Stimulated activated CD4-positive, alpha-beta T cell treated with anti-CD3 and anti-CD28 coated beads, Interleukin-1b, Interleukin-23, amount 100 ng/mL, for 24 hours (primary cell): ENCODE data around the gene ZBTB46.
"Not testable (repeated sequence)": the region's sequence is repeated elsewhere in the genome, so short reads cannot be mapped to it uniquely, and the experiment has no call there.

Experiments
- DNase-seq, 4 experiments: peaks; one replicate each; pipeline ENCODE4 v3.0.0-alpha.2; 2020; ENCODE audit warnings: low read depth in 4 of 4, low spot score in 1 of 4

The ZBTB46 gene

DNA sequence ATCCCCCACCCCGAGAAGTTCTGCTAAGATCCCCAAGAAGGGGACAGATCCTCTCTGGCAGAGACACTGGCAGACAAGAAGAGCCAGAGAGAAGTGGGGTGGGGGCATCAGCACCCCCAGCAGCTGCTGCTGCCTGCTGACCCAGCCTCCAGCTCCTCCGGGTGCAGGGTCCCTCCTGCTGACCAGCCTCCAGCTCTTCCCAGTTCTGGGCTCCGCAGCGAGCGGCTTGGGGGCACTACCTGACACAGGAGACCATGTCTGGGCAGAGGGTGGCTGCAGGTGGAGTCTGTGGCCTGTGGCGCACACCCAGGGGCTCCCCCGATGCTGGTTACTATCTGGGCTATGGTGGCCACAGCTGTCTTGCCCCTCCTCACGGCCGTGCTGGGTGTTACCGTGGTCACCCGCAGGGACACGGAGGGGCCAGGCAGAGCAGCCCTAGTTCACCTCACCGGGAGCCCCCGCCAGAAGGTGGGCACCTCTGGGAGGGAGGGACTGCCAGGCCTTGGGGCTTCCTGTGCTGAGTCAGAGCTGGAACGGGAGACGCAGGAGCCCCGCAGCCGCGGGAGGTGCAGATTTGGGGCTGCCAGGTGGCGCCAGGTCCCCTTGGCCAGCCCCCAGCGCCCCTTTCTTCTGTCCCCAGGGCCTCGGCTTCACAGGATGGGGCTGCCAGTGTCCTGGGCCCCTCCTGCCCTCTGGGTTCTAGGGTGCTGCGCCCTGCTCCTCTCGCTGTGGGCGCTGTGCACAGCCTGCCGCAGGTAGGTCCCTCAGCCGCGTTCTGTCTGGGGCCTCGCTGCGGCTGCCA is 94.0 kb downstream of the ZBTB46 start:
- no peak for DNase-seq

DNA sequence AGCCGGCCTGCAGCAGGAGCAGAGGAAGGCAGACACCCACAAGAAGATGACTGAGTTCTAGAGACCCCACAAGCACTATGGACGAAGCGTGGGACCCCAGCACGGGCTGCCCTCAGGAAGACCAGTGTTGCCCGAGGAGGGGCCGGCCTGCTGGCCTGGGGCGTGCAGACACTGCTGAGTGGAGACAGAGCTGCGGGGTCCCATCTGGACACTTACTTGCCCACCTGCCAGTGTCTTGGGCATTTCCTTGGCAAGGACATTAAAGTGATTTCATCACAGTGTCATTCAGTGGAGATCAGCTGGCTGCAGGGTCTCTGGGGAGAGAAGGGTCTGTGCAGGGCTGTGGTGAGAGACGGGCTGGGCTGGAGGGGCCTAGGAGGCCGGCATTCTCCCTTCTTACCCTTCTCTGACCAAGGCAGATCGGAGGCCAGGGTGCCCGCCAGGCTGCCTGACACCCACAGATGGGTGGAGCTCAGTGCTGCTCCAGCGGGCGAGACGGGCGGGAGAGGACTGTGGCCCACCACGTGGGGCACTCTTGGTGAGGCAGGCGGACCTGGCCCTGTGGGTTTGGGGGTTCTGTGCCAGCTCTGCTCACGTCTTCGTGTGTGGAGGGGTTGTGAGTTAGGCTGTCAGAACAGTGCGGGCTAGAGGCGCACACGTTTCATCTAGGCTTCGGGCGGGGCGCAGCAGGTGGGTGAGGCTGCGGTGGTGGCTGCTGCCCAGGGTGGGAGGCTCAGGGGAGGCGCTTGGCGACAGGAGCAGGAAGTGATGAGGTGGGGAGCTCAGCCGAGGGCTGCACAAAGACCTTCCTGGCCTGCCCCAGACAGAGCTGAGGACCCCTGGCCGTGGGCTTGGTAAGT is 95.0 kb downstream of the ZBTB46 start, which contains the start of gene LIME1:
LIME1 (plus strand) TSS at position 806 of the 860 bp plus-strand sequence. CDS start 886 bp downstream, outside the sequence.
- peak in 1 of 4 experiments; percentile 47 for DNase-seq

DNA sequence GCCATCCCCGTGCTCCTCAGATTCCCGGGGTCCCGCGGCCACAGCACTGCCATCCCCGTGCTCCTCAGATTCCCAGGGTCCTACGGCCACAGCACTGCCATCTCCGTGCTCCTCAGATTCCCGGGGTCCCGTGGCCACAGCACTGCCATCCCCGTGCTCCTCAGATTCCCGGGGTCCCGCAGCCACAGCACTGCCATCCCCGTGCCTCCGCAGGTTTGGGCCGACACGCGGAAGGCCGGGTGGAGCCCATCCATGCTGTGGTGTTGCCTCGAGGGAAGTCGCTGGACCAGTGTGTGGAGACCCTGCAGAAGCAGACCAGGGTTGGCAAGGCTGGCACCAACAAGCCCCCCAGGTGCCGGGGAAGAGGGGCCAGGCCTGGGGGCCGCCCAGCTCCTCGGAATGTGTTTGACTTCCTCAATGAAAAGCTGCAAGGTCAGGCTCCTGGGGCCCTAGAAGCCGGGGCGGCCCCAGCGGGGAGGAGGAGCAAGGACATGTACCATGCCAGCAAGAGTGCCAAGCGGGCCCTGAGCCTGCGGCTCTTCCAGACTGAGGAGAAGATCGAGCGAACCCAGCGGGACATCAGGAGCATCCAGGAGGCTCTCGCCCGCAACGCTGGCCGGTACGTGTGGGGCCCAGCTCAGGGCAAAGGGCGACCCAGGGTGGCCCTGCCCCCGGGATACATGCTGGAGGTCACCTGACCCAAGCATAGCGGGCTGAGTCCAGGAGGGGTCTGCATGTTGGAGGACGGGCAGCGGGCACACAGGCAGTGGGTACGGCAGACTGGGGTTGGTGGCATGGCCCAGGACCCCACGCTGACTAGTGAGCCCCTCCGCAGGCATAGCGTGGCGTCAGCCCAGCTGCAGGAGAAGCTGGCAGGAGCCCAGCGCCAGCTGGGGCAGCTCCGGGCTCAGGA is 95.9 kb downstream of the ZBTB46 start:
- DNase-seq, result no peak

DNA sequence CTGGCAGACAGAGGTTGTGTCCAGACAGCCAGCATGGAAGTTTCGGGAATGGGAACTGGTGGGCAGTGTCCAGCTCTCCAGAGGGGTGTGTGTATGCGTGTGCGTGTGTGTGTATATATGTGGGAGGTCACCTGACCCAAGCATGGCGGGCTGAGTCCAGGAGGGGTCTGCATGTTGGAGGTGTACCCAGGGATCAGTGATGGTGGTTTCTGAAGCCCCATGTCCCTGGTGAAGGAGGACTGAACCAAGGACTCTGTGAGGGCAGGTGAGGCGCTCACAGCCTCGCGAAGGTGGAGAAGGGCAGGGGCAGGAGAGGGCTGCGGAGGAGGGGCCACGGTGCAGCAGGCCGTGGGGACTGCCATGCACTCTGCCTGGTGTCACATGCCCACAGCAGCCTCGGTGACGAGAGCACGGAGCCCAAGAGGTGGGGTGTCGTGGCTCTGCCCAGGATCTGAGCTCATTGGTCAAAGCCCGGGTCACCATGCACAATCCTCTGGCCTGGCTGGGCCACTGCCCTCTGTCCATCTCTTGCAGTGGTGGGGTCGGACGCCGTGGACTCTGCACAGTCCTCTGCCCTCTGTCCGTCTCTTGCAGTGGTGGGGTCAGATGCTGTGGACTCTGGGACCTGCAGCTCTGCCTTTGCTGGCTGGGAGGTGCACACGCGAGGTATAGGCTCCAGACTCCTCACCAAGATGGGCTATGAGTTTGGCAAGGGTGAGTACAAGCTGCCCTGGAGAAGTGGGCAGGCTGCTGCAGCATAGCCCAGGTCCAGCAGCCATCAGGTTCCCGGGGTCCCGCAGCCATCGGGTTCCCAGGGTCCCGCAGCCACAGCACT is 96.7 kb downstream of the ZBTB46 start:
- no peak for DNase-seq

DNA sequence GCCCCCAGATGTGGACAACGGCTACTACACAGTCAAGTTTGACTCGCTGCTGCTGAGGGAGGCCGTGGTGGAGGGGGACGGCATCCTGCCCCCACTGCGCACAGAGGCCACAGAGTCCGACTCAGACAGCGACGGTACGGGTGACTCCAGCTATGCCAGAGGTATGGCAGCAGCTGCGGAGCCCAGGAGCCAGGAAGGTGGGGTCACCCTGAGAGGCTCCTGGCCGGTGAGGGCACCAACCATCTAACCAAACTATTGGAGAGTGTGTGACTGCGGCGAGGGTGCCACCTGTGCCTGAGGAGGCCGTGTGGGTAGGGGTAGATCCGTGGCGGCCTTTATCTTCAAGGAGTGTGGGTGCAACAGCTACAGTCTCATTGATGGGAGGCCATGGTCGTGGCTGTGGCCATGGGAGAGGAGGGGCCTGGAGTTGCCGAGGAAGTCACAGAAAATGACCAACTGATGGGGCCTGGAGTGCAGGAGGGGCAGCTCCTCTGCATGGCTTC is 97.4 kb downstream of the ZBTB46 start:
- DNase-seq, result no peak

GRCh38 chr20:63733117-63733516 is 97.9 kb downstream of the ZBTB46 start:
- DNase-seq, result no peak

GRCh38 chr20:63732118-63733095 is 98.7 kb downstream of the ZBTB46 start:
- DNase-seq, result no peak

DNA sequence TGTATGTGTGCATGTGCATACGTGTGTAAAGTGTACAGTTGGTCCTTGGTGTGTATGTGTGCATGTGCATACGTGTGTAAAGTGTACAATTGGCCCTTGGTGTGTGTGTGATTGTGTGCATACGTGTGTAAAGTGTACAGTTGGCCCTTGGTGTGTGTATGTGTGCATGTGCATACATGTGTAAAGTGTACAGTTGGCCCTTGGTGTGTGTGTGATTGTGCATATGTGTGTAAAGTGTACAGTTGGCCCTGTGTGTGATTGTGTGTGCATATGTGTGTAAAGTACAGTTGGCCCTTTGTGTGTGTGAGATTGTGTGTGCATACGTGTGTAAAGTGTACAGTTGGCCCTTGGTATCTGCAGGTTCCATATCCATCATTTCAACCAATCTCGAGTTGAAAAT is 99.7 kb downstream of the ZBTB46 start:
- DNase-seq, result no peak

GRCh38 chr20:63730189-63730733 is 100.8 kb downstream of the ZBTB46 start:
- DNase-seq, result not testable (repeated sequence)

DNA sequence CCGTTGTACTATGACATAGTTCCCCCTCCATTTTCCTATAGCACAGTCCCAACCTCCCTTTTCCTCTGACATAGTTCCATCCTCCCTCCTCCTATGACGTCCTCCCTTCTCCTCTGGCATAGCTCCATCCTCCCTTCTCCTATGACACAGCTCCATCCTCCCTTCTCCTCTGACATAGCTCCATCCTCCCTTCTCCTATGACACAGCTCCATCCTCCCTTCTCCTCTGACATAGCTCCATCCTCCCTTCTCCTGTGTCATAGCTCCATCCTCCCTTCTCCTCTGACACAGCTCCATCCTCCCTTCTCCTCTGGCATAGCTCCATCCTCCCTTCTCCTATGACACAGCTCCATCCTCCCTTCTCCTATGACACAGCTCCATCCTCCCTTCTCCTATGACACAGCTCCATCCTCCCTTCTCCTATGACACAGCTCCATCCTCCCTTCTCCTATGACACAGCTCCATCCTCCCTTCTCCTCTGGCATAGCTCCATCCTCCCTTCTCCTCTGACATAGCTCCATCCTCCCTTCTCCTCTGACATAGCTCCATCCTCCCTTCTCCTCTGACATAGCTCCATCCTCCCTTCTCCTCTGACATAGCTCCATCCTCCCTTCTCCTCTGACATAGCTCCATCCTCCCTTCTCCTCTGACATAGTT is 108.0 kb downstream of the ZBTB46 start:
- DNase-seq, result not testable (repeated sequence)

DNA sequence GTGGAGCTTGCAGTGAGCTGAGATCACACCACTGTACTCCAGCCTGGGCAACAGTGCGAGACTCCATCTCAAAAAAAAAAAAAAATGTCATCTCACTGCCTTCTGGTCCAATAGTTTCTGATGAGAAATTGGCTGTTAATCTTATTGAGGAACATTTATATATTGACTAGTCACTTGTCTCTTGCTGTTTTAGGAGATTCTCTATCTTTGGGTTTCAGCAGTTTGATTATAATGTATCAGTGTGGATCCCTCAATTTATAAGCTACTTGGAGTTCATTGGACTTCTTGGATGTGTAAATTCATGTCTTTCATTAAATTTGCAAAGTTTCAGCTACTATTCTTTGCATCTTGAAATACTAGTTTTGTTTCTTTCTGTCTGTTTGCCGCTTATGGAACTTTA is 112.1 kb downstream of the ZBTB46 start:
- DNase-seq, result no peak

GRCh38 chr20:63714858-63715257 is 116.2 kb downstream of the ZBTB46 start:
- no peak for DNase-seq

DNA sequence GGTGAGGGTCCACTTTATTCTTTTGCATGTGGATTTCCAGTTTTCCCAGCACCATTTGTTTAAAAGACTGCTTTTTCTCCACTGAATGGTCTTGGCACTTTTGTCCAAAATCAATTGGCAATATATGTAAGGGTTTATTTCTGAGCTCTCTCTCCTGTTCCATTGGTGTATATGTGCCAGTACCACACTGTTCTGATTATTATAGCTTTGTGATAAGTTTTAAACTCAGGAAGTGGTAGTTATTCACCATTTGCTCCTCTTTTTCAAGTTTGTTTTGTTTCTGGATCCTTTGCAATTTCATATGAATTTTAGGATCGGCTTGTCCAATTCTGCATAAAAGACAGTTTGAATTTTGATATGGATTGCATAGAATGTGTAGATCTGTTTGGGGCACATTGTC is 118.9 kb downstream of the ZBTB46 start:
- no peak for DNase-seq

- no peak for DNase-seq
Measured at GRCh38 chr20:63711085-63711645, 119.9 kb downstream of the ZBTB46 start.

- no peak for DNase-seq
Measured at GRCh38 chr20:63709149-63709527, 121.9 kb downstream of the ZBTB46 start.

DNA sequence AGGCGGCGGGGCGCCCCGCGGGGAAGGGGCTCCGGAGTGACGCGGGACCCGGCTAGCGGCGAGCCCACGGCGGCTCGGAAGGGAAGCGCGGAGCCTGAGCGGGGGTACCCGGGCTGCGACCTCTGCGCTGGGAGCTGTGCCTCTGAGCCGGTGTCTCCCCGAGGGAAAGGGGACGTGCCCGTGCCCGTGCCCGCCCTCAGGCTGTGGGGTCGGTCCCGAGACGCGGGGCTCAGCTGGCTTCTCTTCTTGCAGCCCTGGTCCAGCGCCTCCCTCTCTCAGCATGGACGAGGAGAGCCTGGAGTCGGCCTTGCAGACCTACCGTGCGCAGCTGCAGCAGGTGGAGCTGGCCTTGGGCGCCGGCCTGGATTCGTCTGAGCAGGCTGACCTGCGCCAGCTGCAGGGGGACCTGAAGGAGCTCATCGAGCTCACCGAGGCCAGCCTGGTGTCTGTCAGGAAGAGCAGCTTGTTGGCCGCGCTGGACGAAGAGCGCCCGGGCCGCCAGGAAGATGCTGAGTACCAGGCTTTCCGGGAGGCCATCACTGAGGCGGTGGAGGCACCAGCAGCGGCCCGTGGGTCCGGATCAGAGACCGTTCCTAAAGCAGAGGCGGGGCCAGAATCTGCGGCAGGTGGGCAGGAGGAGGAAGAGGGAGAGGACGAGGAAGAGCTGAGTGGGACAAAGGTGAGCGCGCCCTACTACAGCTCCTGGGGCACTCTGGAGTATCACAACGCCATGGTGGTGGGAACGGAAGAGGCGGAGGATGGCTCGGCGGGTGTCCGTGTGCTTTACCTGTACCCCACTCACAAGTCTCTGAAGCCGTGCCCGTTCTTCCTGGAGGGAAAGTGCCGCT is 122.5 kb downstream of the ZBTB46 start:
- DNase-seq, result no peak
